Smooth muscle cell (in vitro differentiated cells): ENCODE results near the gene MTHFSD. TPM values are rescaled to one million over a fixed set of nuclear protein-coding genes. Genes with fewer than 3 reads are reported as not detected.
A peak's percentile ranks its signal among the peaks of the same experiment; 100 is the strongest.

Source experiments
- DNase-seq: peaks from one replicate; lab custom pipeline; 2025; ENCODE audit not compliant: unreplicated experiment; lab: John Stamatoyannopoulos, UW
- H2AFZ ChIP-seq: fragments of 200-600 bp; sonication (generic); 2 replicates; pipeline ENCODE4 v1.6.0; 2016; ENCODE audit warnings: antibody characterized with exemption, low read depth, mild to moderate bottlenecking
- H3F3A ChIP-seq: fragments of 200-600 bp; sonication (generic); 2 replicates; pipeline ENCODE4 v1.6.0; 2017; ENCODE audit warnings: antibody characterized with exemption, low read depth
- H3K27ac ChIP-seq: fragments of 200-600 bp; sonication (generic); 2 replicates; pipeline ENCODE4 v1.5.1; 2016; ENCODE audit warnings: low read depth, mild to moderate bottlenecking
- H3K27me3 ChIP-seq: fragments of 200-600 bp; sonication (generic); 2 replicates; pipeline ENCODE4 v1.6.1; 2016; ENCODE audit warnings: low read depth, mild to moderate bottlenecking
- H3K36me3 ChIP-seq: fragments of 200-600 bp; sonication (generic); 2 replicates; pipeline ENCODE4 v1.5.1; 2016; ENCODE audit warnings: low read depth
- H3K4me1 ChIP-seq: fragments of 200-600 bp; sonication (generic); 2 replicates; pipeline ENCODE4 v1.5.1; 2016; ENCODE audit warnings: low read depth
- H3K4me2 ChIP-seq: fragments of 200-600 bp; sonication (generic); 2 replicates; pipeline ENCODE4 v1.6.0; 2016; ENCODE audit warnings: mild to moderate bottlenecking
- H3K4me3 ChIP-seq: fragments of 200-600 bp; sonication (generic); 2 replicates; pipeline ENCODE4 v1.5.1; 2016; ENCODE audit warnings: mild to moderate bottlenecking
- H3K79me2 ChIP-seq: fragments of 200-600 bp; sonication (generic); 2 replicates; pipeline ENCODE4 v1.6.0; 2016; ENCODE audit warnings: low read depth, mild to moderate bottlenecking
- H3K9ac ChIP-seq: fragments of 200-600 bp; sonication (generic); 2 replicates; pipeline ENCODE4 v1.6.0; 2016; ENCODE audit warnings: low read depth
- H3K9me3 ChIP-seq: fragments of 200-600 bp; sonication (generic); replicated peaks from 2 replicates; pipeline ENCODE4 v1.5.1; 2016; ENCODE audit warnings: low read depth
- H4K20me1 ChIP-seq: fragments of 200-600 bp; sonication (generic); 2 replicates; pipeline ENCODE4 v1.6.0; 2016; ENCODE audit warnings: low read depth
- CTCF ChIP-seq: fragments of 200-600 bp; sonication (generic); IDR thresholded peaks from 2 replicates; pipeline ENCODE4 v1.5.1; 2017; ENCODE audit warnings: borderline replicate concordance, mild to moderate bottlenecking, antibody characterized with exemption; ENCODE audit not compliant: insufficient read depth, poor library complexity, severe bottlenecking
- WGBS: methylation state at CpG from one replicate; pipeline ENCODE4 v1.1.7; 2016; ENCODE audit warnings: low lambda C conversion rate; 5-methylcytosine and 5-hydroxymethylcytosine counted together
- polyA plus RNA-seq: library from polyadenylated mRNA; unstranded; fragments of >200 nt; fragmentation: Nextera tagmentation; extraction: Ambion mirVana; gene quantifications from 2 replicates; pipeline ENCODE4 v1.2.1, GENCODE V29; 2016
- total RNA-seq: library from RNA; depleted of rRNA; stranded (reverse); fragments of >200 nt; gene quantifications from 2 replicates; pipeline ENCODE4 v1.2.3, GENCODE V29; 2014

MTHFSD gene
- total and polyA plus RNA-seq, 2 experiments from 2014 or later: 13.3 to 23.0 TPM

GRCh38 chr16:86512301-86512859, 42.7 kb downstream of the MTHFSD start:
- Histone ChIP-seq H3K27me3 (peaks cover 64% of the 10 kb centered on the region), H3K4me3 (peak overlapping the region; percentile 73), H3K36me3 (no peaks in the 10 kb centered on the region)

DNA sequence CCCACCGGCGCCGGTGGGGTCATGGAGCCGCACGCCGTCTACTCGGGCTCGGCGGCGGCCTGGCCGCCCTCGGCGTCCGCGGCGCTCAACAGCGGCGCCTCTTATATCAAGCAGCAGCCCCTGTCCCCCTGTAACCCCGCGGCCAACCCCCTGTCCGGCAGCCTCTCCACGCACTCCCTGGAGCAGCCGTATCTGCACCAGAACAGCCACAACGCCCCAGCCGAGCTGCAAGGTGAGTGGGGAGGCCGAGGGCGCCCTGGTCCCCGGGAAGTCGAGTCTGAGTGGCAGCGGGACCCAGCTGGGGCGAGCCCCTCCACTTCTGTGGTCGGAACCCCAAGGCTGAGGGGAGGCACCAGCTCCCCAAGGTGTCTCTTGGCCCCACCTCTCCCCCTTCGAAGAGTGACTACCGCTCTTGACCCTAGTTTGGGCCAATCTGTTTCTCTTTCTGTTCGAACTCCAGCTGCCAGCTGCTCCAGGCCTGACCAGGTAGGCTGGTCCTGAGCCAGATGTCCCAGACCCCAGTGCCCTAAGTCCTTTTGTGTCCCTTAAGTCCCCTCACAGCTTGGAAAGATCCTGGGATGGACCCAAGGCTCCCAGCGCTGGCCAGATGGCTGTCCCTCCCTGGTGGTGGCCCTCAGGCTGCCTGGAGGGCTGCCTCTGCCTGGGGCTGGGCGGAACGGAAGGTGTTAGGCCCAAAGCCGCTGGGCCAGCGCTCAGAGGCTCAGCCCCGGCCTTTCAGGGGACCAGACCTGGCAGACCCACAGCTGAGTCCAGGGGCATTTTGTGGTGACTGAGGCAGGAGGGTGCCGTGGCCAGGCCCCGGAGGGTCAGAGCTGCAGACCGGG, 43.5 kb downstream of the MTHFSD start:
- whole genome bisulfite sequencing: 12% methylated on average over 34 of the region's 44 CpGs
- peaks cover 15% of the 10 kb centered on the region for H3F3A ChIP-seq
- TF ChIP-seq CTCF: no peak
- peaks cover 59% of the 10 kb centered on the region for H3K79me2 ChIP-seq
- DNase-seq: no peak
- peak overlapping the region; percentile 85 for H3K9ac ChIP-seq
- peak overlapping the region; percentile 89 for H3K4me2 ChIP-seq
- H3K27me3 ChIP-seq: peaks cover 70% of the 10 kb centered on the region
- no peak overlapping the region for H2AFZ ChIP-seq
- peak overlapping the region; percentile 73 for H3K4me3 ChIP-seq
- H3K36me3 ChIP-seq: no peaks in the 10 kb centered on the region
- peak overlapping the region; percentile 83 for H3K27ac ChIP-seq
- H3K4me1 ChIP-seq: peaks cover 13% of the 10 kb centered on the region
- H4K20me1 ChIP-seq: peaks cover 52% of the 10 kb centered on the region
- H3K9me3 ChIP-seq: no peaks in the 10 kb centered on the region

More at GRCh38 chr16:86512301-86512859, 42.7 kb downstream of the MTHFSD start:
- no peak for DNase-seq
- peak overlapping the region; percentile 83 for H3K27ac ChIP-seq
- WGBS: 5% methylated on average over 22 of the region's 24 CpGs
- H2AFZ ChIP-seq: no peak overlapping the region
- peak overlapping the region; percentile 89 for H3K4me2 ChIP-seq
- peaks cover 52% of the 10 kb centered on the region for H4K20me1 ChIP-seq
- H3F3A ChIP-seq: peaks cover 14% of the 10 kb centered on the region
- H3K9me3 ChIP-seq: no peaks in the 10 kb centered on the region
- peak overlapping the region; percentile 85 for H3K9ac ChIP-seq
- H3K79me2 ChIP-seq: peaks cover 59% of the 10 kb centered on the region
- no peak for TF ChIP-seq CTCF
- H3K4me1 ChIP-seq: peaks cover 13% of the 10 kb centered on the region

DNA sequence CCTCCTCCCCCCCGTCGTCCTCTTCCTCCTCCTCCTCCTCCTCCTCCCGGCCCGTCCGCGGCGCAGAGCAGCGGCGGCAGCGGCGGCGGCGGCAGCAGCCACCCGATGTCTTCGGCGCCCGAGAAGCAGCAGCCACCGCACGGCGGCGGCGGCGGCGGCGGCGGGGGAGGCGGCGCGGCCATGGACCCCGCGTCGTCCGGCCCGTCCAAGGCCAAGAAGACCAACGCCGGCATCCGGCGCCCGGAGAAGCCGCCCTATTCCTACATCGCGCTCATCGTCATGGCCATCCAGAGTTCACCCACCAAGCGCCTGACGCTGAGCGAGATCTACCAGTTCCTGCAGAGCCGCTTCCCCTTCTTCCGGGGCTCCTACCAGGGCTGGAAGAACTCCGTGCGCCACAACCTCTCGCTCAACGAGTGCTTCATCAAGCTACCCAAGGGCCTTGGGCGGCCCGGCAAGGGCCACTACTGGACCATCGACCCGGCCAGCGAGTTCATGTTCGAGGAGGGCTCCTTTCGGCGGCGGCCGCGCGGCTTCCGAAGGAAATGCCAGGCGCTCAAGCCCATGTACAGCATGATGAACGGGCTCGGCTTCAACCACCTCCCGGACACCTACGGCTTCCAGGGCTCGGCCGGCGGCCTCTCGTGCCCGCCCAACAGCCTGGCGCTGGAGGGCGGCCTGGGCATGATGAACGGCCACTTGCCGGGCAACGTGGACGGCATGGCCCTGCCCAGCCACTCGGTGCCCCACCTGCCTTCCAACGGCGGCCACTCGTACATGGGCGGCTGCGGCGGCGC, 44.4 kb downstream of the MTHFSD start, which contains the start of gene FOXF1:
Gene FOXF1, plus strand, starts transcription at position 63 of the 797 bp plus-strand sequence. Its CDS starts 43 bp downstream, at position 106.
- H2AFZ ChIP-seq: peak within 1 kb of the TSS; percentile 39
- TF ChIP-seq CTCF: no peak
- WGBS: 2% methylated on average over 72 of the region's 89 CpGs
- no peaks in the 10 kb centered on the region for H3K9me3 ChIP-seq
- peak; percentile 72 for DNase-seq
- H3K4me2 ChIP-seq: peak within 1 kb of the TSS; percentile 89
- peaks cover 11% of the 10 kb centered on the region for H3F3A ChIP-seq
- H3K27me3 ChIP-seq: peaks cover 73% of the 10 kb centered on the region
- H3K36me3 ChIP-seq: no peaks in the 10 kb centered on the region
- H4K20me1 ChIP-seq: peaks cover 52% of the 10 kb centered on the region
- peak within 1 kb of the TSS; percentile 83 for H3K27ac ChIP-seq
- peaks cover 13% of the 10 kb centered on the region for H3K4me1 ChIP-seq
- H3K79me2 ChIP-seq: peaks cover 51% of the 10 kb centered on the region
- peak within 1 kb of the TSS; percentile 73 for H3K4me3 ChIP-seq
- peak within 1 kb of the TSS; percentile 85 for H3K9ac ChIP-seq
